ENCODE measurements around the gene ELOVL2.

ELOVL2 gene

DNA sequence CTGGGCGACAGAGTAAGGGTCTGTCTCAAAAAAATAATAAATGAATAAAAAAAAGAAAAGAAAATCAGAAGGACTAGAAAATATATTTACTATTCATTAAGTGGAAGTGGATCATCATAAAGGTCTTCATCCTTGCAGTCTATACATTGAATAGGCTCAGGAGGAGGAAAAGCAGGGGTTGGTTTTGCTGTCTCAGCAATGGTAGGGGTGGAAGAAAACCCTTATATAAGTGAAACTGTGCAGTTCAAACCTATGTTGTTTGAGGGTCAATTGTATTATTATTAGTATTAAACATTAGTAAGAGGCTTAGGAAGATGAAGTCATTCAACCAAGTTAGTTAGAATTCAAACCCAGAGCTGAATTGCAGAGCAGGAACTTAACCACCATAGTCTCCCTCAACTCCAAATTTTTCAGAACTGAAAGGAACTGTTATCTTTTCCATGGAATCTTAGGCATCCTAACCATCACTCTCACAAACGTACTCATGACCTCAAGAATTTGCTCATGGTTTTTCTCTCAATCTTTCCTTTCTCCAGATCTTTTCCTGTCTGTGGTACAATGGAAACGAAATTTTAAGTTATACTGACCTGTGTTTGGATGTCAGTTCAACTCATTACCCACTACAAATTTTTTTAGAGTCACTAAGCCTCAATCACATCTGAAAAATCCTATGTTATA is 41.8 kb upstream of the ELOVL2 start:
- H3K4me3 ChIP-seq (ENCODE audit: severe bottlenecking): no peak overlapping the region
- no peak overlapping the region for H3K27ac ChIP-seq (ENCODE audit: poor library complexity, severe bottlenecking)
- H3K9me3 ChIP-seq (ENCODE audit: severe bottlenecking): no peaks in the 10 kb centered on the region
- no peak for DNase-seq (ENCODE audit: low spot score)
- H3K27me3 ChIP-seq (ENCODE audit: insufficient read depth, poor library complexity, severe bottlenecking): no peaks in the 10 kb centered on the region
- TF ChIP-seq, protein P1, sequence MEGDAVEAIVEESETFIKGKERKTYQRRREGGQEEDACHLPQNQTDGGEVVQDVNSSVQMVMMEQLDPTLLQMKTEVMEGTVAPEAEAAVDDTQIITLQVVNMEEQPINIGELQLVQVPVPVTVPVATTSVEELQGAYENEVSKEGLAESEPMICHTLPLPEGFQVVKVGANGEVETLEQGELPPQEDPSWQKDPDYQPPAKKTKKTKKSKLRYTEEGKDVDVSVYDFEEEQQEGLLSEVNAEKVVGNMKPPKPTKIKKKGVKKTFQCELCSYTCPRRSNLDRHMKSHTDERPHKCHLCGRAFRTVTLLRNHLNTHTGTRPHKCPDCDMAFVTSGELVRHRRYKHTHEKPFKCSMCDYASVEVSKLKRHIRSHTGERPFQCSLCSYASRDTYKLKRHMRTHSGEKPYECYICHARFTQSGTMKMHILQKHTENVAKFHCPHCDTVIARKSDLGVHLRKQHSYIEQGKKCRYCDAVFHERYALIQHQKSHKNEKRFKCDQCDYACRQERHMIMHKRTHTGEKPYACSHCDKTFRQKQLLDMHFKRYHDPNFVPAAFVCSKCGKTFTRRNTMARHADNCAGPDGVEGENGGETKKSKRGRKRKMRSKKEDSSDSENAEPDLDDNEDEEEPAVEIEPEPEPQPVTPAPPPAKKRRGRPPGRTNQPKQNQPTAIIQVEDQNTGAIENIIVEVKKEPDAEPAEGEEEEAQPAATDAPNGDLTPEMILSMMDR (IDR thresholded peaks at IDR 0.05; ENCODE audit: poor library complexity, severe bottlenecking): no peak
- no peaks in the 10 kb centered on the region for H3K36me3 ChIP-seq (ENCODE audit: low read depth)
- no peak for ATAC-seq (ENCODE audit: low read depth)
- peaks cover 7% of the 10 kb centered on the region for H3K4me1 ChIP-seq (ENCODE audit: insufficient read depth, poor library complexity, severe bottlenecking)

DNA sequence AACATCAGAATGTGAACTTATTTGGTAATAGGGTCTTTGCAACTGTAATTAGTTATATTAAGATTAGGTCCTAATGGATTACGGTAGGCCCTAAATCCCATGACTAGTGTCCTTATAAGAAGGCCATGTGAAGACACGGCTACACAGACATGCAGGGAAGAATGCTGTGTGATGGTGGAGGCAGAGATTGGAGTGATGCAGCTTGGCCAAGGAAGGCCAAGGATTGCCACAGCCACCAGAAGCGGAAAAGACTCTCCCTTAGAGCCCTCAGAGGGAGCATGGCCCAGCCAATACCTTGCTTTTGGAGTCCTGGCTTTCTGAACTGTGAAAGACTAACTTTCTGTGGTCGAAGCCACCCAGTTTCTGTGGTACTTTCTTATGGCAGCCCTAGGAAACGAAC is 39.9 kb upstream of the ELOVL2 start:
- no peaks in the 10 kb centered on the region for H3K9me3 ChIP-seq (ENCODE audit: severe bottlenecking)
- H3K27ac ChIP-seq (ENCODE audit: poor library complexity, severe bottlenecking): no peak overlapping the region
- H3K36me3 ChIP-seq (ENCODE audit: low read depth): no peaks in the 10 kb centered on the region
- DNase-seq (ENCODE audit: low spot score) (no peak), ATAC-seq (ENCODE audit: low read depth) (no peak)
- no peak overlapping the region for H3K4me3 ChIP-seq (ENCODE audit: severe bottlenecking)
- TF ChIP-seq, protein P1 (IDR thresholded peaks at IDR 0.05; ENCODE audit: poor library complexity, severe bottlenecking): no peak
- H3K27me3 ChIP-seq (ENCODE audit: insufficient read depth, poor library complexity, severe bottlenecking): no peaks in the 10 kb centered on the region
- peaks cover 7% of the 10 kb centered on the region for H3K4me1 ChIP-seq (ENCODE audit: insufficient read depth, poor library complexity, severe bottlenecking)

DNA sequence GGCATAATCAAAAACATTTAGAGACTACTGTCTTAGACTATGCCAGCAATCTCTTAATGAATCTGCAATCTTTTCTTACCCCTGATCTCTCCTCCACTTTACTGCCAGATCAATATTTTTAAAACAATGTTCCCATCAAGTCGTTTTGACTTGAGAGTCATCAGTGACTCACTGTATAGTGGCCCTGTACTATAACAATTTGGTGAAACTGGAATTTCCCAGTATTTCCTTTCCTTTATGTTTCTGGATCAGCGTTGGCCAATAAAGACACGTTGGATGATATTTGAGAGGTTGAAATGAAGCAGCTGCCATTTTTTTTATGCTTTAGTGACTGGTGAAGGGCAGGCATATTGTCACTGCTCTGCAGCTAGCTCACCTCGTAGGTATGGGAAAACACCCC is 39.4 kb upstream of the ELOVL2 start:
- no peak overlapping the region for H3K27ac ChIP-seq (ENCODE audit: poor library complexity, severe bottlenecking)
- no peaks in the 10 kb centered on the region for H3K36me3 ChIP-seq (ENCODE audit: low read depth)
- TF ChIP-seq, protein P1 (IDR thresholded peaks at IDR 0.05; ENCODE audit: poor library complexity, severe bottlenecking): no peak
- DNase-seq (ENCODE audit: low spot score) (no peak), ATAC-seq (ENCODE audit: low read depth) (peak; percentile 58; the same call in 2 of the 3 replicates)
- no peak overlapping the region for H3K4me3 ChIP-seq (ENCODE audit: severe bottlenecking)
- H3K27me3 ChIP-seq (ENCODE audit: insufficient read depth, poor library complexity, severe bottlenecking): no peaks in the 10 kb centered on the region
- H3K9me3 ChIP-seq (ENCODE audit: severe bottlenecking): no peaks in the 10 kb centered on the region
- peaks cover 7% of the 10 kb centered on the region for H3K4me1 ChIP-seq (ENCODE audit: insufficient read depth, poor library complexity, severe bottlenecking)

DNA sequence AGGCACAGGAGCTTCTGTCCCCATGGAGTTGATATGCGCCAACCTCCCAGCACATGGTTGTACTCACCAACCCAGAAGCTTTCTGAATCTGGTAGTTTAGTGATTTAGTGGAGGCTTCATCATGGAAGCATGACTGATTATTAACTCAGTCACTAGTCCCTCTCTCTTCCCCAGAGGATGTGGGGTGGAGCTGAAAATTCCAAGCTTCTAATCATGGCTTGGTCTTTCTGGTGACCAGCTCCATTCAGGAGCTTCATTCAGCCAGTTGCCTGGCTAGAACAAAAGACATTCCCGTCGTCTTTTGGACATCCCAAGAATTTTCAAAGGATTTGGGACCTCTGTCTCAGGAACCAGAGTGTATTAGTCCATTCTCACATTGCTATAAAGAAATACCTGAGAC is 36.2 kb upstream of the ELOVL2 start:
- no peak overlapping the region for H3K4me3 ChIP-seq (ENCODE audit: severe bottlenecking)
- H3K4me1 ChIP-seq (ENCODE audit: insufficient read depth, poor library complexity, severe bottlenecking): peaks cover 13% of the 10 kb centered on the region
- TF ChIP-seq, protein P1 (IDR thresholded peaks at IDR 0.05; ENCODE audit: poor library complexity, severe bottlenecking): no peak
- no peaks in the 10 kb centered on the region for H3K27me3 ChIP-seq (ENCODE audit: insufficient read depth, poor library complexity, severe bottlenecking)
- DNase-seq (ENCODE audit: low spot score) (no peak), ATAC-seq (ENCODE audit: low read depth) (no peak)
- no peak overlapping the region for H3K27ac ChIP-seq (ENCODE audit: poor library complexity, severe bottlenecking)
- no peaks in the 10 kb centered on the region for H3K36me3 ChIP-seq (ENCODE audit: low read depth)
- no peaks in the 10 kb centered on the region for H3K9me3 ChIP-seq (ENCODE audit: severe bottlenecking)

DNA sequence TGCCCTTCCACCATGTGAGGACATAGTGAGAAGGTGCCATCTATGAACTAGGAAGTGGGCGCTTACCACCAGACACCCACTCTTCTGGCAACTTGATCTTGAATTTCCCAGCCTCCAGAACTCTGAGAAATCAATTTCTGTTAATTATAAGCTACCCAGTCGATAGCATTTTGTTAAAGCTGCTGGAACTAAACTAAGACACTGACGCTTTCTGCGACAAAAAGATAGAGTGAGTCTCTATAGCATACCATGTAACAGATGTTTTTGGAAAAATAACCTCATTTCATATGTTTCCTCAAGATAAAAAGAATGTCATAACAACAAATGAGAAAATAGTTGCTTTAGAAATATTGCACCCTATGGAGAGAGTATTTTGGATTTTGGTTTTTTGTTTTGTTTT is 34.2 kb upstream of the ELOVL2 start:
- Histone ChIP-seq H3K4me3 (ENCODE audit: severe bottlenecking) (no peak overlapping the region), H3K27ac (ENCODE audit: poor library complexity, severe bottlenecking) (no peak overlapping the region), H3K27me3 (ENCODE audit: insufficient read depth, poor library complexity, severe bottlenecking) (no peaks in the 10 kb centered on the region), H3K36me3 (ENCODE audit: low read depth) (no peaks in the 10 kb centered on the region), H3K4me1 (ENCODE audit: insufficient read depth, poor library complexity, severe bottlenecking) (peaks cover 6% of the 10 kb centered on the region), H3K9me3 (ENCODE audit: severe bottlenecking) (no peaks in the 10 kb centered on the region)
- TF ChIP-seq, protein P1 (IDR thresholded peaks at IDR 0.05; ENCODE audit: poor library complexity, severe bottlenecking): no peak
- DNase-seq (ENCODE audit: low spot score): no peak
- ATAC-seq (ENCODE audit: low read depth): no peak
